HG02840 (cell line): ENCODE data around the gene SLC39A11.

Experiments used
- ATAC-seq: cut with Tn5 transposase; IDR thresholded peaks from one replicate; pipeline ENCODE4 v1.9.1; 2021; ENCODE audit warnings: mild to moderate bottlenecking, moderate library complexity, moderate number of reproducible peaks; ENCODE audit not compliant: unreplicated experiment, low FRiP score

Gene SLC39A11

DNA sequence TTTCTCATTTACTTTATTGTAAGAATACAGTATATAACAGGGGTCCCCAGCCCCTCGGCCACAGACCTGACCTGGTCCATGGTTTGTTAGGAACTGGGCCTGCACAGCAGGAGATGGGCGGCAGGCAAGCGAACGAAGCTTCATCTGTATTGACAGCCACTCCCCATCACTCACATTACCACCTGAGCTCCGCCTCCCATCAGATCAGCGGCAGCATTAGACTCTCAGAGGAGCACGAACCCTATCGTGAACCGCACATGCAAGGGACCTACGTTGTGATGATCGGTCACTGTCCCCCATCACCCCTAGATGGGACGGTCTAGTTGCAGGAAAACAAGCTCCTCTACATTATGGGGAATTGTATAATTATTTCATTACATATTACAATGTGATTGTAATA lies 410.6 kb downstream of the SLC39A11 start:
- no peak for ATAC-seq

DNA sequence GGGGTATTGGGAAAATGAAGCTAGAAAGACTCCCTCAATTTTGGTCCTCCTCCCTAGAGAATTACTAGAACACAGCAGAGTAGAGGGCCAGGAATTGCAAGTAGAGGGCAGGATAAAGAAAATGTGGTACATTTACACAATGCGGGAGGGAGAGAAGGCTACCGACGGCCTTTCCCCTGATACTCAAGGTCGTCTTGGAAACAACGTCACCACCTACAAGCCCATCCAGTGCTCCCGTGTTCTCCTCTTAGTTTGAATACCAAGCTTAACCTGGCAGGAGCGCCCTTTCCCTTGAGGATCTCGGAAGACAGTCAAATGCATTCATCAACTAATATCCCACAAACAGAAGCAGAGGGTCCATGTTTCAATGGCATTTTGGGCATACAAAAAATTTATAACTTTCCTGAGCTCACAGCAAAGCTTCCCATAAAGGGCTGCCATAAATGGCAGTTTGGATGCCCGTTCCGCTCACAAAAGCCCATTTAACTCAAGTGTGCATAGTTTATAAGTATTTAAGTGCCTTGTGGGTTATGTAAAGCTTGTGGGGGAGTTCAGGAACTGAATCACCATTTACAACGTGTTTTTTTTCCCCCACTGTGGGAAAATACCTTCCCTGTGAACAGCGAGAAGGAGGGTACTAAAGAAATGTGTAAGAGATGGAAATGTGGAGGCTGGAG lies 414.6 kb downstream of the SLC39A11 start:
- ATAC-seq, result no peak

DNA sequence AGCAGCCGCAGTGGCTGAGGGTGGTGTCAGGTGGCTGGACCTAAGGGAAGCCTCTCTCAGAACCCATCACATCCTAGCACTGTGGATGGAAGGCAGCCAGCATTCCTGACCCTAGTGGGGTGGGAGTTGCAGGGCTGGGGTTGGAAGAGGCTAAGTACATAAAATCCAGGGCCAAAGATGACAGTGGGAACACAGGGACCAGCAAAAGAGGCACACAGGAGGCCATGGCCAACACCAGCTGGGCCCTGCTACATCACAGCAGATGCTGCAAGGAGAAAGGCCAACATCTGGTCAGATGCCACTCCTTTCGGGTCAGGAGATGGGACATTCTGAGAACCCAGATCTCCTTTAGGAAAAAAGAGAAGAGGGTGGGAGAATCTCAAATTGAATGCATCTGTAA lies 415.4 kb downstream of the SLC39A11 start:
- no peak for ATAC-seq

DNA sequence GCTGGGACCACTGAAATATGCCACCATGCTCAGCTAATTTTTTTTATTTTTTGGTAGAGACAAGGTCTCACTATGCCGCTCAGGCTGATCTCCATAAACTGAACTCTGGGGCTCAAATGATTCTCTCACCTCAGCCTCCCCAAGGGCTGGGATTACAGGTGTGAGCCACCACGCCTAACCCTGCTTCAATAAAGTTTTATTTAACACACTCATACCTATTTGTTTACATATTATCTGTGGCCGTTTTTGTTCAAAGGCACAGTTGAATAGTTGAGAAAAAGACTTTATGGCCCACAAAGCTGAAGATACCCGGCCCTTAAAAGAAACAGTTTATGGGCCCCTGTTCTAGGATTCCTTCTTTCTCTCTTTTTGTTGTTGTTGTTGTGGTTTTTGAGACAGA lies 419.8 kb downstream of the SLC39A11 start:
- no peak for ATAC-seq

- no peak for ATAC-seq
Measured at GRCh38 chr17:72671016-72671415, 421.5 kb downstream of the SLC39A11 start.

DNA sequence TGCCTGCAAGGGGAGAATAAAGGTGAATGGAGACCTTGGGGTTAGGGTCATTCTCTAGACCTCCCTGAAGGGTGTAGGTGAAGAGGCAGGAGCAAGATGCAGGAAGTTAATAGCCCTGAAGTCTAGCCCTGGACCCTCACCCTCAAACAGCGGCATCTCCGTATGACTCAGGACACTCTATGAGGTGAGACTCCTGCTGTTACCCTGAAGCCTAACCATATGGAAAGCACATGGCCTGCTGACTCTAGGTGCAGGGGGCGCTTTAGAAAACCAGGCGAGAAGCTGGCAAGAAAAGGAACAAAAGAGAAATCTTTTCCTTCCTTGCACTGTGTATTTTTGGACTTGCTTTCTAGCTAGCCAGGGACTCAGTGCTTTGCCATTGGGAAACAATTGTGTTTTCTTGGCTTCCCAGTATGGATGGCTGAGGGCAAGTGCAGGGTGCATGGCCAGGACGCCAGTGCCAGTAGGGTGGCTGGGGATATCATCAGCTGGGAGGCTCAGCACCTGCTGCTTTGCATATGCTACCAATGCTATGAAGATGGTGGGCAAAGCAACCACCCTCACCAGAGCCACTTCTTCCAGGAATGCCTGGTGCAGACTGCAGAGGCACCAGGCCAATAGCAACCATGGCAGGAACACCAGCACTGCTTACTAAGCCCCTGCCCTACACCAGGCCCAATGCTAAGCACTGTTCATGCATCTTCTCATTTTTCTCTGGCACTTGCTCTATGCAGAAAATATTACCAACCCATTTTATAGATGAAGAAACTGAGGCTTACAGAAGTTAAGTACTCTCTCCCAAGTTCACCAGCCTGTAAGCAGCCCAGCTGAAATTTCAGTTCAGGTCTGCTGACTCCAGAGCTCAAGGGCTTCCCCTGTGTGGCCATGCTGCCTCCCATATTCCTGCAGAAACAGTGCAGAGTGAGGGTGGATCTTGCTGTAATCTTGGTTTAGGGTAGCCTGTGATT lies 425.1 kb downstream of the SLC39A11 start:
- no peak for ATAC-seq

DNA sequence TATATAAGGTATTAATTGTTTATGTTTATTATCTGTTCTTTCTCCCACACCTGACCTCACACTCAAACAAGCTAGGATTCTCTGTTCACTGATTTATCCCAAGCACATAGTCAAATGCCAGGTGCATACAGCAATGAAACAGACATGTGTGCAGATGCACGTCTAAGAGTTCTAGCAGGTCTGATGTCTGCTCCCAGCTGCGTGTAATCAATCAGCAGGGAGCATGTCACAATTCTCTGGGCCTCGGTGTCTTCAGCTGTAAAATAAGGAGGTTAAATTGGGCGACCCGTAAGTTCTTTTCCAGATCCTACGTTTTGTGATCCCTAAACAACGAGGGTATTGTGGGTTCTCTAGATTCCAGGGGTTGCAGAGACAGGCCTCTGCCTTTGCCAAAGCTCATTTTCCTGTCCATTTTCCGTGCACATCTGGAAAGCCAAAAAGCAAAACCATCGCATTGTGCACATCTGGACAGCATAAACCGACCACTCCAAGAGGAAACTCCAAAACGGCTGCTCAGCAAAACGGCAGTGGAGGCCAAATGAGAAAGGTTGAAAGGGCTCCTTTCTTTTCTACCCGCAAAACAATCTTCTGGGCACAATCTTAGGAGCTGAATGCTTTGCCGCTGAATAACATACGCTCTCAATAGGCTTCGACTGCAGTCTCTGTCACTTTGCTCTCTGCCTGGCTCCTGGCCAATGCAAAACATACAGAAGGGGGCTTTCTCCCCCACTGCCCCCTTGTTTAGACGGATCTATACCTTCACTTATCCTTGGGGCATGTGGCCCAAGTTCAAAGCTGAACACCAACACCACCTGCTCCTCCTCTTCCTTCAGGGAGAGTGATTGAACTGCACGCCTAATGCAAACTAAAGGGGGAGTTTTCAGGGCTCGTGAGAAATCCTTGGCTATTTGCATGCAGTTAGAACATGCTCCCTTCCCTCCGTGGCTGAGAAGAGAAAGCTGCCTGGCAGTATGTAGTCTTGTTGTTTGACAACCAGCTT lies 426.3 kb downstream of the SLC39A11 start:
- ATAC-seq, result no peak

- no peak for ATAC-seq
Measured at GRCh38 chr17:72662827-72663190, 429.7 kb downstream of the SLC39A11 start.

GRCh38 chr17:72661945-72662826 lies 430.3 kb downstream of the SLC39A11 start:
- no peak for ATAC-seq

DNA sequence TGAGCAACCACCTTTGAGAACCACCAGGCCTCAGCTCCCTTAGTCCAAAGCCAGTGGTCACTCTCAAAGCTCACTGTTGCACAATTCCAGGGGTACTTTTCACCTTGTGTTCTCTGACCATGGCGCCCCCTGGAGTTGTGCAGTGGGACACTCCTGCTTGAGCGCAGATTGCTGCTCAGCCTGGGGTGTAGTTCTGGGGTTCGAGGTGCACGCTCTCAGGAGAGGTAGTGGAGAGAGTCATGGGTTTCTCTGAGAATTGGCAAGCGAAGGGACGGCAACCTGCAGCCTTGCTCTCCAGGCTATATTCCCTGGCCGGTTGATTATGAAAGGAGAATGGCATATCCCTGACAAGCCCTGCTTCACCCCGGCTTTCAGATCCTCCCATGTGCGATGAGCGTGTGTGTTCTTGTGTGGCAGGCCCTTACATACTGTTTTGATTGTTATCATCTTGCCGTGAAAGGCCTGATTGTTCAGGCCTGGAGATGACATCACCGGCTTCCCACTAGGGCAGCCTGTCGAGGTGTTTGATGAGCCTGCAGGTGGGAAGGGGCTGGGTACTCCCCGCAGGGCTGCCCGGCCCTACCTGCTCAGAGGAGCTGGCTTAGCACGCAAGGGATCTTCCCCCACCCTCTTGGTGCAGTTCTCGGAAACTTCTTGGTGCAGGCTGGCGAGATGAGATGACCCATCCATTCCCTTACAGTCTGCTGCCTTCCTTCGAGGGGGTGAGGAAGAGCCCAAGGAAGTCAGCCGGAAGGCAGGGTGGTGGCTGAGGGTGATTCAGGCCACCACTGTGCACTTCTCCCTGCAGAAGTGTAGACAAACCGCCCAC lies 431.2 kb downstream of the SLC39A11 start:
- ATAC-seq, result no peak

- no peak for ATAC-seq
Measured at GRCh38 chr17:72660274-72661115, 432.0 kb downstream of the SLC39A11 start.

GRCh38 chr17:72659811-72660210 lies 432.7 kb downstream of the SLC39A11 start:
- no peak for ATAC-seq

DNA sequence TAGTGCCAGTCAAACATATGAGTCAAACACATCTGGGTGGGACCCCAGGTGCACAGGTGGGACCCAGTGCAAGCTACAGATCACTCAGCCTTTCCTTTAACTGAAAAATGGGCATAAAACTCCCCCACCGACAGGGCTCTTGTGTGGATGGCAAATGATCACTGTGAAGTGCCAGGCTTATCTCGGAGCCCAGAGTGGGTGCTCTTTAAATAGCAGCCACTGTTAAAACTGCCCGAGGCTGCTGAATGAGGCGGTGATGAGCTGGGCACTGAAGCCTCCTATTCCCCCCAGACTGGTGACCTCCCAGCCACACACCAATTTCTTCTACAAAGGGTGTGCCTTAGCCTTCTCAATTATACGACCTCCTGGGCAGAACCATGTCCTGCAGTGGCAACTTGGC lies 433.8 kb downstream of the SLC39A11 start:
- ATAC-seq, result no peak

DNA sequence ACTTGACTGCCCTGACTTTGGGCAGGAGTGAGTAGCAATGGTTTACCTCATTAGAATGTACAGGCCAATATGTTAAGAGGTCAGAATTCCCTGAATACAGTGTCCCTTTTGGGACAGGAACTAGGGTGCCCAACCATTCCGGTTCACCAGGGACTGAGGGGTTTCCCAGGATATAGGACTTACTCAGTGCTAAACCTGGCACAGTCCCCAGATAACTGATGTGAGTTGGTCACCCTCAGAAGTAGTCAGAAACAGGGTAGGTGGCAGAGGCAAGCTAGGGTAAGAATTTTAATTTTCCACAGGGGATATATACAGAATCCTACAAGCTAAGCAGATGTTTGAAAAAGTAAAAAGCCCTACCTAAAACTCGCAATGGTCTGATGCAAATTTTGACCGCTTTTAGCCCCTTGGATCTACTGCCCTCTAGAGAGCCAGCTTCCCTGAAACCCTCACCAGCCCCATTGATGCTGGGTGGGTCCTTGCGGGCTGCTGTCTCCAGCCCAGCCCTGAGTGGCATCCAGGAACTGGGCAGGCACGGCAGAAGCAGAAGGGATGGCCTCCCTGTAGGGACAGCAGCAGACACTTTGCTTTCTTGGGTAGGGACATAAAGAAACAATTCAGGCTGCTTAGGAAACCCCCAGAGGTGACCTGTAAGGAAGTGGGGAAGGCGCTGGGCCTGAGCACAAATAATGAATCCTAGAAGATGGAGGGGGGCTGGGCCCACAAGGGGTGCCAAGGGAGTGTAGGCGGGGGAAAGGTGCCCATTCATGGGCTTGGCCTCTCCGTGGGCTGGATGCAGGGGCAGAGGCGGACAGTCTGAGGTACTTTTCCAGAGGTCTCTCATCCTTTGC lies 434.8 kb downstream of the SLC39A11 start:
- ATAC-seq, result no peak

- ATAC-seq, result no peak
Measured at GRCh38 chr17:72656130-72656763, 436.2 kb downstream of the SLC39A11 start.

DNA sequence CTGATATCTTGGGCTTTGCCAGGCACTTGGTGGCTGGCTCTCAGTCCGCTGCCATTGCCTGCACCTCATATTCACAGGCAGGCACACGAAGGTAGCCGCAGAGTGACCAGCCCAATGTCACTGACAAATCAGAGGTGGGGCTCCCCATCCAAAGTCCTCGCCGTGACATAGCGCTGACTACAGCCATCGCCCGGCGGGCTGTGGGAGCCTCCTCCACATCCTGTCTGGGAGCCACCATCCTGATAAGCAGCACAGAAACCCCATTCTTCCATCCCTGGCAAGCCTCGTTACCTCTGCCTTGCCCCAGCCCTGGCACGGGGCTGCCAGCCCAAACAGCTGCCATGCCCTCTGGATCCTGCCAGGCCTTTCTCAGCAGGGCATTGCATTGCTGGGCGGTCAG lies 437.8 kb downstream of the SLC39A11 start:
- no peak for ATAC-seq

DNA sequence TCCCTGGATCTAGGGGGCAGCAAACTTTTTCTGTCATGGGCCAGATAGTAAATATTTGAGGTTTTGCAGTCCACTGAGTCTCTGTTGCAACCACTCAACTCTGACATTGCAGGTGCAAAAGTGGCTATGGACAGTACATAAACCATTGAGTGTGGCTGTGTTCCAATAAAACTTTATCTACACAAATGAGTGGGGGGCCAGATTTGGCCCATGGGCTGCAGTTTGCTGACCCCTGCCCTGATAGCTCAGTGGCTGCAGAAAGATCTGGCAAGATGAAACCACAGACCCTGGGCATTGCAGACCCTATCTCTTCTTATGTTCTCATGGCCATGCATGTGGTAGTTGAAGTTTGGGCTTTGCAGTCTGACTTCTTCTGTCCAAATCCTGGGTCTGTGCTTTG lies 440.5 kb downstream of the SLC39A11 start:
- no peak for ATAC-seq
